Measurements from ENCODE around the gene ZFY. TPM values are rescaled to one million over a fixed set of nuclear protein-coding genes. Genes with fewer than 3 reads are reported as not detected.

Gene ZFY
- total and polyA plus RNA-seq, 4 donors = 4.4 TPM; not detected in 3

DNA sequence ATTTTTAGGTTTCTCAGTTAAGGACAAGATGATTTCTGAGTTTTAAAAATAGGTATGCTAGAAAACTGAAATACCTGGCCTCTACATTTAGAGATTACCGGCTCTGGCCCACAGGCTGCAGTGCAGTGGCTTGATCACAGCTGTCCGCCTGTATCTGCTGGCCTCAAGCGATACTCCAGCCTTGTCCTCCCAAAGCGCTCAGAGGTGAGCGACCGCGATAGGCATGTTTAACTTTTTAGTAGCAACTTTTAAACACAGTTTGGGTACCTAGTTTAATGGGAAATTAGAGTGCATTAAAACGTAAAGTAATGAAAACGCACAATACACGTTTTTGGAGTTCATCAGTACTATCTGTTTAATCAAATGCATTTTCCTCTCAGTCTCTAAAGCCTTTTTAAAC is 1.1 kb upstream of the ZFY start:
- Histone ChIP-seq H3K27ac (ENCODE audit: low read depth in 1 of 2, low read length in 2 of 2) (no peak overlapping the region), H3K9me3 (ENCODE audit: control insufficient read depth, low read length) (no peaks in the 10 kb centered on the region), H3K4me1 (ENCODE audit: control insufficient read depth in 1 of 2, insufficient read depth in 2 of 2, low read length in 2 of 2) (no peaks in the 10 kb centered on the region), H3K4me3 (ENCODE audit: low read length in 2 of 2) (no peak overlapping the region), H3K36me3 (ENCODE audit: control insufficient read depth in 1 of 2, insufficient read depth in 2 of 2, low read length in 1 of 2) (no peaks in the 10 kb centered on the region), H3K27me3 (ENCODE audit: control insufficient read depth in 1 of 2, insufficient read depth in 2 of 2, low read length in 1 of 2) (no peaks in the 10 kb centered on the region)
- DNase-seq (no peak), ATAC-seq (ENCODE audit: low FRiP score) (no peak)
- WGBS, 2 donors = 62% methylated on average over 10 of the region's 10 CpGs; no CpG with 5 or more reads in 1 of the 2 donors
- intact Hi-C loops (cut with DNase I) = no loop called here

DNA sequence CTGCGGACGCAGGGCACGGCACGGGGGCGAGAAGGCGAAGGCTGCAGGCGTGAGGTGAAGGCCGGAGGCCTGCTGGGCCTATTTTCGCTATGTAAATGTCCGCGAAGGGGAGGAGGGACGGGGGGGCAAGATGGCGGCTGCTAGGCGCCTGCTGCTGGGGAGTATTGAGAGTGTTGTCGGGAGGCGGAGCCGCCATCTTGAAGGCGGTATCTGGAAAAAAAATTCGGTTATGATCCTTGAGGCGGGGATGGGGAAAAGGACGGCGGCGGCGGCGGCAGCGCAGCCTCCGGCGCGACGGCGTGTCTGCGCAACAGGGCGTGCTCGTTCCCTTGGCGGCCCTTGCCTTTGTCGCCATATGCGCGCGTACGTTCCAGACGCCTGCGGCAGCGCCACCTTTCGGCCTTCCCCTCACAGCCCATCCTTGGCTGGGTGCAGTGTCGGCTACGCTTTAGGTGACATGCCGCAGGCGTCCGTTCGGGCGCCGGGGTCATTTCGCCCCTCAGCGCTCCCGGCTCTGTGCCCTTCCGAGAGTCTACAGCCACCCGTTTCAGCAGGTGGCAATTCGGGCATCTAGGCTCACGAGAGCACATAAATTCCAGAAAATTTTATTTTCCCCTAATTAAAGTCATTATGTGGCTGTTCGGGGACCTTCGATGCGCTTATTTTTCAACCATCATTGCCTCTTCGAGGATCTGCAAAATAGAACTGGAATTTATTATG is 695 bp downstream of the ZFY start:
- WGBS, 2 donors = 0% methylated on average over 63 of the region's 63 CpGs; no CpG with 5 or more reads in 1 of the 2 donors
- H3K27ac ChIP-seq (ENCODE audit: low read depth in 1 of 2, low read length in 2 of 2) = peak overlapping the region in 1 of 2 donors; percentile 93
- H3K4me1 ChIP-seq (ENCODE audit: control insufficient read depth in 1 of 2, insufficient read depth in 2 of 2, low read length in 2 of 2) = no peaks in the 10 kb centered on the region
- peak overlapping the region in 1 of 2 donors; percentile 63 for H3K4me3 ChIP-seq (ENCODE audit: low read length in 2 of 2)
- ATAC-seq (ENCODE audit: low FRiP score) (no peak), DNase-seq (no peak)
- H3K36me3 ChIP-seq (ENCODE audit: control insufficient read depth in 1 of 2, insufficient read depth in 2 of 2, low read length in 1 of 2) = no peaks in the 10 kb centered on the region
- H3K9me3 ChIP-seq (ENCODE audit: control insufficient read depth, low read length) = no peaks in the 10 kb centered on the region
- intact Hi-C loops (cut with DNase I) = no loop called here
- H3K27me3 ChIP-seq (ENCODE audit: control insufficient read depth in 1 of 2, insufficient read depth in 2 of 2, low read length in 1 of 2) = no peaks in the 10 kb centered on the region

DNA sequence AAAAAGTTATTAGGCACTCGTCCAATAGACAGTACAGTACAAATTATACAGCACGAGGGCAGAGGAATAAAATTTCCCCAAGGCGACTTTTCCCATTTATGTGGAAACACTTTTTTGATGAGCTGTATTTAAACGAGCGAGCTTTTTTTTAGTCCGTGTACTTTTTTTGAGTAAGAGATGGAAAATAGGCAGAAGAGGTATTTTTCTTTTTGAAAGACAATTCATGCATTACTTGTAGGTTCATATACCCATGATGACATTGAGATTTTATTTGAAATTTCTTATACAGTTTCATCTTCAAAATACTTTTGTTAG is 1.2 kb downstream of the ZFY start:
- no peaks in the 10 kb centered on the region for H3K4me1 ChIP-seq (ENCODE audit: control insufficient read depth in 1 of 2, insufficient read depth in 2 of 2, low read length in 2 of 2)
- DNase-seq (no peak), ATAC-seq (ENCODE audit: low FRiP score) (no peak)
- 1% methylated on average over 6 of the region's 6 CpGs; no CpG with 5 or more reads in 1 of the 2 donors for WGBS, 2 donors
- no peaks in the 10 kb centered on the region for H3K9me3 ChIP-seq (ENCODE audit: control insufficient read depth, low read length)
- peak overlapping the region in 1 of 2 donors; percentile 63 for H3K4me3 ChIP-seq (ENCODE audit: low read length in 2 of 2)
- H3K27ac ChIP-seq (ENCODE audit: low read depth in 1 of 2, low read length in 2 of 2) = no peak overlapping the region
- intact Hi-C loops (cut with DNase I) = no loop called here
- no peaks in the 10 kb centered on the region for H3K27me3 ChIP-seq (ENCODE audit: control insufficient read depth in 1 of 2, insufficient read depth in 2 of 2, low read length in 1 of 2)
- H3K36me3 ChIP-seq (ENCODE audit: control insufficient read depth in 1 of 2, insufficient read depth in 2 of 2, low read length in 1 of 2) = no peaks in the 10 kb centered on the region

DNA sequence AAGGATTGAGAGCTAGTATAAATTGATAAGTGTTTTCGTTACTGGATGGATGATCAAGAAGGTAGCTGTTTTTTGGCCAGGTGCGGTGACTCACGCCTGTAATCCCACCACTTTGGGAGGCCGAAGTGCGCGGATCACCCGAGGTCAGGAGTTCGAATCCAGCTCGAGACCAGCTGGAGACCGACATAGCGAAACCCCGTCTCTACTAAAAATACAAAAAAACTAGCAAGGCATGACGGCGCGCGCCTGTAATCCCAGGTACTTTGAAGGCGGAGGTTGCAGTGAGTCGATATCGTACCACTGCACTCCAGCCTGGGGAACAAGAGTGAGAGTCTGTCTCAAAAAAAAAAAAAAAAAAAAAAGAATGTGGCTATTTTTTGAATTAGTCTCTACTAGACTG is 2.0 kb downstream of the ZFY start:
- WGBS, 2 donors = 87% methylated on average over 19 of the region's 19 CpGs; no CpG with 5 or more reads in 1 of the 2 donors
- ATAC-seq (ENCODE audit: low FRiP score) = no peak
- Histone ChIP-seq H3K9me3 (ENCODE audit: control insufficient read depth, low read length) (no peaks in the 10 kb centered on the region), H3K4me1 (ENCODE audit: control insufficient read depth in 1 of 2, insufficient read depth in 2 of 2, low read length in 2 of 2) (no peaks in the 10 kb centered on the region), H3K27me3 (ENCODE audit: control insufficient read depth in 1 of 2, insufficient read depth in 2 of 2, low read length in 1 of 2) (no peaks in the 10 kb centered on the region), H3K4me3 (ENCODE audit: low read length in 2 of 2) (no peak overlapping the region), H3K36me3 (ENCODE audit: control insufficient read depth in 1 of 2, insufficient read depth in 2 of 2, low read length in 1 of 2) (no peaks in the 10 kb centered on the region), H3K27ac (ENCODE audit: low read depth in 1 of 2, low read length in 2 of 2) (no peak overlapping the region)
- intact Hi-C loops (cut with DNase I) = no loop called here
- no peak for DNase-seq

DNA sequence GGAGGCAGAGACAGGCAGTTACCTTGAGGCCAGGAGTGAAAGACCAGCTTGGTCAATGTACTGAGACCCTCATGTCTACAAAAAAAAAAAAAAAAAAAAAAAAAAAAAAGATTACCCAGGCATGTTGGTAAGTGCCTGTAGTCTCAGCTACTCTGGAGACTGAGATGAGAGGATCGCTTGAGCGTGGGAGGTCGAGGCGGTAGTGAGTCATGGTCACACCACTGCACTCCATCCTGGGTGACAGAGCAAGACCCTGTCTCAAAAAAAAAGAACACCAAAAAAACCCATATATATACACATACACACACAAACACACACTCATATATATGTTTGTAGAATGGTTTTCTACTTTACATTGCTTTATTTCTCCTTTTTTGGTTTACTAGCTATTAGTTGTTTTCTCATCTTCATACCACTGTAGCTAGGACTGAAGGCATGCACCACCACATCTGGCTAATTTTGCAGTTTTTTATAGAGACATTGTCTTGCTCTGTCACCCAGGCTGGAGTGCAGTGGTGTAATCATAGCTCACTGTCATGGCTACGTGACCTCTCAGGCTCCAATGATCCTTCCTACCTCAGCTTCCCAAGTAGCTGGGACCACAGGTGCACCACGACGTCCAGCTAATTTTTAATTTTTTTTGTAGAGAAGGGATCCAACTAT is 14.5 kb downstream of the ZFY start:
- H3K9me3 ChIP-seq (ENCODE audit: control insufficient read depth, low read length) = no peaks in the 10 kb centered on the region
- H3K4me3 ChIP-seq (ENCODE audit: low read length in 2 of 2) = no peak overlapping the region
- no peak overlapping the region for H3K27ac ChIP-seq (ENCODE audit: low read depth in 1 of 2, low read length in 2 of 2)
- intact Hi-C loops (cut with DNase I) = no loop called here
- 95% methylated on average over 7 of the region's 7 CpGs; no CpG with 5 or more reads in 1 of the 2 donors for WGBS, 2 donors
- H3K36me3 ChIP-seq (ENCODE audit: control insufficient read depth in 1 of 2, insufficient read depth in 2 of 2, low read length in 1 of 2) = no peaks in the 10 kb centered on the region
- H3K4me1 ChIP-seq (ENCODE audit: control insufficient read depth in 1 of 2, insufficient read depth in 2 of 2, low read length in 2 of 2) = no peaks in the 10 kb centered on the region
- DNase-seq = no peak
- H3K27me3 ChIP-seq (ENCODE audit: control insufficient read depth in 1 of 2, insufficient read depth in 2 of 2, low read length in 1 of 2) = no peaks in the 10 kb centered on the region
- ATAC-seq (ENCODE audit: low FRiP score) = no peak

- Histone ChIP-seq H3K4me3 (ENCODE audit: low read length in 2 of 2) (no peak overlapping the region), H3K4me1 (ENCODE audit: control insufficient read depth in 1 of 2, insufficient read depth in 2 of 2, low read length in 2 of 2) (no peaks in the 10 kb centered on the region), H3K27me3 (ENCODE audit: control insufficient read depth in 1 of 2, insufficient read depth in 2 of 2, low read length in 1 of 2) (no peaks in the 10 kb centered on the region), H3K27ac (ENCODE audit: low read depth in 1 of 2, low read length in 2 of 2) (no peak overlapping the region), H3K36me3 (ENCODE audit: control insufficient read depth in 1 of 2, insufficient read depth in 2 of 2, low read length in 1 of 2) (no peaks in the 10 kb centered on the region), H3K9me3 (ENCODE audit: control insufficient read depth, low read length) (no peaks in the 10 kb centered on the region)
- intact Hi-C loops (cut with DNase I) = no loop called here
- ATAC-seq (ENCODE audit: low FRiP score) = no peak
- WGBS, 2 donors = 97% methylated on average over 2 of the region's 2 CpGs; no CpG with 5 or more reads in 1 of the 2 donors
- no peak for DNase-seq
Observed at GRCh38 chrY:2950655-2951054, 15.5 kb downstream of the ZFY start.

GRCh38 chrY:2952912-2953311 is 17.7 kb downstream of the ZFY start:
- Histone ChIP-seq H3K27ac (ENCODE audit: low read depth in 1 of 2, low read length in 2 of 2) (no peak overlapping the region), H3K27me3 (ENCODE audit: control insufficient read depth in 1 of 2, insufficient read depth in 2 of 2, low read length in 1 of 2) (no peaks in the 10 kb centered on the region), H3K36me3 (ENCODE audit: control insufficient read depth in 1 of 2, insufficient read depth in 2 of 2, low read length in 1 of 2) (no peaks in the 10 kb centered on the region), H3K9me3 (ENCODE audit: control insufficient read depth, low read length) (no peaks in the 10 kb centered on the region), H3K4me3 (ENCODE audit: low read length in 2 of 2) (no peak overlapping the region), H3K4me1 (ENCODE audit: control insufficient read depth in 1 of 2, insufficient read depth in 2 of 2, low read length in 2 of 2) (no peaks in the 10 kb centered on the region)
- no peak for ATAC-seq (ENCODE audit: low FRiP score)
- no peak for DNase-seq
- intact Hi-C loops (cut with DNase I) = no loop called here

DNA sequence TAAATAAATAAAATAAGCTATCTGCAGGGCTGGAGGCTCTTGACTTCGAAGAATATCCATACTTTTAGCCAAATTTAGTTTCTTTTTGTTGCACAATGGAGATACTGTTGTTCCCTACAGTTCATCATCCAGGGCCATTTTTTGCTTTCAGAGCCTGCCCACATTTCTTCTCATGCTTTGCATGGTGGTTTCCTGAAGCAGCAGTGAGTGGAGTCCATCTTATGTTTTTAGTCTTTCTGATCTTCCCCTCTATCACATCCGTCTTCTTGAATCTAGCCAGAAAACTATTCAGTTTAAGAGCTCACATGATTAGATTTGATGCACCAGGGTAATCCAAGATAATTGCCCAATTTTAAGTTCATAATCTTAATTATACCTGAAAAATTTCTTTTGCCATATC is 19.6 kb downstream of the ZFY start:
- Histone ChIP-seq H3K4me3 (ENCODE audit: low read length in 2 of 2) (no peak overlapping the region), H3K4me1 (ENCODE audit: control insufficient read depth in 1 of 2, insufficient read depth in 2 of 2, low read length in 2 of 2) (no peaks in the 10 kb centered on the region), H3K27me3 (ENCODE audit: control insufficient read depth in 1 of 2, insufficient read depth in 2 of 2, low read length in 1 of 2) (no peaks in the 10 kb centered on the region), H3K36me3 (ENCODE audit: control insufficient read depth in 1 of 2, insufficient read depth in 2 of 2, low read length in 1 of 2) (no peaks in the 10 kb centered on the region), H3K9me3 (ENCODE audit: control insufficient read depth, low read length) (no peaks in the 10 kb centered on the region), H3K27ac (ENCODE audit: low read depth in 1 of 2, low read length in 2 of 2) (no peak overlapping the region)
- 96% methylated on average over 2 of the region's 2 CpGs; no CpG with 5 or more reads in 1 of the 2 donors for WGBS, 2 donors
- ATAC-seq (ENCODE audit: low FRiP score) (no peak), DNase-seq (no peak)
- intact Hi-C loops (cut with DNase I) = no loop called here

GRCh38 chrY:2955561-2955960 is 20.4 kb downstream of the ZFY start:
- DNase-seq (no peak), ATAC-seq (ENCODE audit: low FRiP score) (no peak)
- H3K36me3 ChIP-seq (ENCODE audit: control insufficient read depth in 1 of 2, insufficient read depth in 2 of 2, low read length in 1 of 2) = no peaks in the 10 kb centered on the region
- no peaks in the 10 kb centered on the region for H3K27me3 ChIP-seq (ENCODE audit: control insufficient read depth in 1 of 2, insufficient read depth in 2 of 2, low read length in 1 of 2)
- intact Hi-C loops (cut with DNase I) = no loop called here
- H3K4me3 ChIP-seq (ENCODE audit: low read length in 2 of 2) = no peak overlapping the region
- no peak overlapping the region for H3K27ac ChIP-seq (ENCODE audit: low read depth in 1 of 2, low read length in 2 of 2)
- H3K9me3 ChIP-seq (ENCODE audit: control insufficient read depth, low read length) = no peaks in the 10 kb centered on the region
- 84% methylated on average over 3 of the region's 3 CpGs; no CpG with 5 or more reads in 1 of the 2 donors for WGBS, 2 donors
- H3K4me1 ChIP-seq (ENCODE audit: control insufficient read depth in 1 of 2, insufficient read depth in 2 of 2, low read length in 2 of 2) = no peaks in the 10 kb centered on the region
